Cardiac septum (tissue), 1 donor: Measurements from ENCODE around the gene ANAPC16. TPM values are rescaled to one million over a fixed set of nuclear protein-coding genes. Genes with fewer than 3 reads are reported as not detected.
A peak's percentile ranks its signal among the peaks of the same experiment; 100 is the strongest.

ENCODE experiments used
- DNase-seq: peaks from one replicate; pipeline ENCODE4 v3.0.0-alpha.2; 2020; ENCODE audit warnings: low spot score
- intact Hi-C: fragments of 100-400 bp; cut with DNase I; formaldehyde crosslinking; loops from one replicate; pipeline ENCODE4 v1.14.0; 2022
- long read RNA-seq: library from polyadenylated mRNA; unstranded; transcript quantifications from one replicate; pipeline ENCODE4 v2.0.0, GENCODE V29; 2021
- total RNA-seq: library from RNA; stranded (reverse); fragmentation: NEBNext Ultra II Directional; extraction: Animal tissue kit (Norgen Biotek cat#: 25700); gene quantifications from one replicate; pipeline ENCODE4 v1.2.1, GENCODE V29; 2021
- donor health status: DM: no; HTN: no; CAD: no.

Gene ANAPC16
- 171 TPM for total RNA-seq
- long read RNA-seq, transcript ANAPC16-205 (5 exons, 3,567 nt): minor isoform, 88 of 406 reads
- long read RNA-seq, transcript ANAPC16-201 (4 exons, 3,195 nt): major isoform, 106 of 406 reads
- long read RNA-seq, transcript ANAPC16-203 (3 exons, 734 nt): minor isoform, 8 of 406 reads
- long read RNA-seq, transcript ANAPC16-202 (3 exons, 1,828 nt): minor isoform, 5 of 406 reads
- long read RNA-seq, partial matches to known transcripts: 75 of 406 reads
- long read RNA-seq, other reads (novel, unspliced or antisense): 123 of 406 reads

DNA sequence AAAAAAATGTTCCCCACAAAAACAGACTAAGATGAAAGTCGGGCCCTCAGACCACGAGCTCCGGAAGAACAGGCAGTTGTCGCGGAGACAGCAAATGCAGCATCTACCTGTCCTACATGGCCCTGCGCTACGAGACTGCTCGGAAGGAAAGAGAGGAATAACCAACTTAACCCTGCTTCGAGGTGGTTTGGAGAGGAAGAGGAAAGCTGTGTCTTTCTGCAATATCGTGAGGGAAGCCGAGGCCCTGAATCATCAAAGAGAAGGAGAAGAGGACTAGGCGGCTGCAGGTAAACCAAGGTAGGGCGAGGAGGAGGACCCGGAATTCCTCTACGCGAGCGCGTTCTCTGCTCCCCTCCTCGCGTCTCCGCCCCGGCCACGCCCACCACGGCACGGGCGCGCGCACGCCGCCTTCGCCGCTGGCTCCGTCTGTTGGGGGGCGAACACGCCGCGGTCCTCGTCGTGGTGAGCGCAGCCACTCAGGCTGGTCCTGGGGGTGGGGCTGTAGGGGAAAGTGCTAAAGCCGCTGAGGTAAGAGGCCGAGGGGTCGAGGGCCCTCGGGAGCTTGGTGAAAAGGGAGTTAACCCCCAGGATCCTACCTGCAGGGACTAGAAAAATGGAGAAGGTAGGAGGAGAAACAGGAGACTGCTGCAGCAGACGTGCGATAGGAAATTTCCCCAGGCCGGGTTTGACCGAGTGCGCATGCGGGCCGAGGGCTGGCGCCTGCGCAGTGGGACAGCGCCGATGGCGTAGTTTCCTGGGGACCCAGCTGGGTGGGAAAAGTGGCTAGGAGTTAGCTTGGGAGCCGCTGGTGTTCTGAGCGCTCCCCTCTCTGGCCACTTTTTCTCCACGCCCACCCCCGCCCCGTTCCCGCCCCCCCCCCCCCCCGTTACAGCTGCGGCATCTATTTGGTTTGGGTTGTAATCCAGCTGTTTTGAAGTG lies at the start of gene ANAPC16, which contains the start of gene ASCC1:
ANAPC16 (plus strand) TSS at position 402 of the 939 bp plus-strand sequence. CDS start 7,903 bp downstream, outside the sequence.
ASCC1 (minus strand) TSS at position 666 of the 939 bp plus-strand sequence. CDS start 2,978 bp downstream, outside the sequence.
- peak; percentile 95 for DNase-seq
- intact Hi-C loops: loop anchor here (1.0 to 10.0 kb wide), 4 partner anchors 39 to 261 kb away; partner anchors contain the start of gene DDIT4

DNA sequence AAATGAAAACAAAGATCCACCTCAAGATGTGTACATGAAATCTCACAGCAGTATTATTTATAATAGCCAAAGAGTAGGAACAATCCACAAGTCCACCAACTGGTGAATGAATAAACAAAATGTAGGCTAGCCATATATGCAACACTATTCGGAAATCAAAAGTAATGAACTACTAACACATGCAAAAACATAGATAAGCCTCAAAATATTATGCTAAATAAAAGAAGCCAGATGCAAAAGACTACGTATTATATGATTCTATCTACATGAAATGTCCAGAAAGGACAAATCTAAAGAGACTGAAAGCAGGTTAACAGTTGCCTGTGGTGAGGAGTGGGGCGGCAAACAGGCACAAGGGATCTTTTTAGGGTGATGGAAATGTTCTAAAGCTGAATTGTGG lies 48.7 kb upstream of the ANAPC16 start:
- intact Hi-C loops: no loop called here
- no peak for DNase-seq

DNA sequence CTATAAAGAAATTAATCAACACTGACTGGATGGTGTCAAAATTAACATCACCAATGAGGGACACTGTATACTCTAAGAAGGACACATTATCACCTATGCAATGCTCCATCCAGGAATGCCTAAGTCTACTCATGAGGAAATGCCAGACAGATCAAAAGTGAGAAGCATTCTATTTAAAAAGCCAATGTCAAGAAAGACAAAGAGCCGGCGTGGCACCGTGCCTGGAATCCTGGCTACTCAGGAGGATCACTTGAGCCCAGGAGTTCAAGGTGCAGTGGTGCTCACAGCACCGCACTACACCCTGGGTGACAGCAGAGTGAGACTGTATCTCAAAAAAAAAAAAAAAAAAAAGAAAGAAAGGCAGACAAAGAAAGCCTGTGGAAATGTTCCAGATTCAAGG lies 45.5 kb upstream of the ANAPC16 start:
- intact Hi-C loops: no loop called here
- no peak for DNase-seq

DNA sequence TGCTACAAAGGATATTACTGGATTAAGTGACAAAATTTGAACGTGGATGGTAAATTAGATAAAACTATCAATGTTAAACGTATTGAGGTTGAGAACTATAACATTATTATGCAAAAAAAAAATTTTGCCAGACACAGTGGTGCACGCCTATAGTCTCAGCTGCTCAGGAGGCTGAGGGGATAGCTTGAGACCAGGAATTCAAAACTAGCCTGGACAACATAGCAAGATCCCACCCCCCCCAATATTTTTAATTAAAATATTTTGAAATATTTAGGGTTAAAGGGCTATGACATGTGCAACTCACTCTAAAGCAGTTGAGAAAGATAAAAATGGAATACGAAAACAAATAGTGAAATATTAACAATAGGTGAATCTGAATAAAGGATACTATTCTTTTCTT lies 45.1 kb upstream of the ANAPC16 start:
- no peak for DNase-seq
- intact Hi-C loops: no loop called here

DNA sequence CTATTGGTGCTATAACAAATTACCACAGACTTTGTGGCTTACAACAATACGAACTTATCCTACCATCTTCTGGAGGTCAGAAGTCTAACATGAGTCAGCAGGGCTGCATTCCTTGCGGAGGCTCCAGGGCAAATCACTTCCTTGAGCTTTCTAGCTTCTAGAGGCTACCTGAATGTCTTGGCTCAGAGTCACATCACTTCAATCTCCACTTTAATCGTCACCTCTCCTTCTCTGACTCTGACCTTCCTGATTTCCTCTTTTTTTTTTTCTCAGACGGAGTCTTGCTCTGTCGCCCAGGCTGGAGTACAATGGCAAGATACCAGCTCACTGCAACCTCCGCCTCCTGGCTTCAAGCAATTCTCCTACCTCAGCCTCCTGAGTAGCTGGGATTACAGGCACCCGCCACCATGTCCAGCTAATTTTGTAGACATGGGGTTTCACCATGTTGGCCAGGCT lies 44.6 kb upstream of the ANAPC16 start:
- DNase-seq: no peak
- intact Hi-C loops: no loop called here

DNA sequence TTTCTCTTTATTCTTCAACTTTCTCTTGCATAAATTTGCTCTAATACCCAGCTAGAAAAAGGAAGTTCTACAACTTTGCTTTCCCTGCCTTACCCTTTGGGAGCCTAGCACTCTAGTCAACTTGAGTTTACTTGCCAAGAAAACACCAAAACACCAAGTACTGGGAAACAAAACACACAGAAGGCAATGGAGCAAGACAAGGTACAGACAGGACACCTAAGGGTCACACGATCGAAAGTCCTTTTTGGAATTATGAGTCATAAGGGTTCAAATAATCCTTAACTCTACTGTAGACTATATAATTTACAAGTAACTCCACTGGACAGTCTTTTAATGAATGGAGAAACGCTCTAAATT lies 42.6 kb upstream of the ANAPC16 start:
- intact Hi-C loops: no loop called here
- DNase-seq: no peak

DNA sequence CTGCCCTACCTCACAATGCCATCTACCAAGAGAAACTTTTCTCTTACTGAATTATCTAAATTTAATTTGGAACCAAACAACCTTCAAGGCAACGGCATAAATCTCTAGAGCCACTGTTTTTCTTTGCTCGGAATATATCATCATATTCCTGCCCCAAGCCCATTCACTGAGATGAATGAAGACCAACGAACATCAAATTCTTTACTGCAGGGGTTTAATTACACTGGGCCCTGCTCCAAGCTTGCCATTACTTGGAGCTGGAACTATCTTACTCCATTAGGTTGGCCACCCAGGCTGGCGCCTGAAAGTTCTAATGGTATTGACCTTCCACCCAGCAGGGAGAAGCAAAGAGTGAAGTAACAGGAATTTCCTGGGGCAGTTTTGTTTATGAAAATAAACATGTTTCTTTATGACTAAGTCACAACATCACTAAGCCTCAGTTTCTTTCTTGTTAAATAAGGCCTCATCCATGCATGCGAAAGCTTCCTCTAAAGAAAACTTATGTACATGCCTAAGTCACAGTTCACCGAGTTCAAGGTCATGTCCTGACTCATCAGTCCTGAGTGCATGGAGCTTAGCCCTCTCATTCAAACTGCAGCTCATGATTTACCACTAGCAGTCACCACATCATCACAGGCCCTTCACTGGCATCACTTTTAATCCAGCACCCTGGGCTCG lies 42.1 kb upstream of the ANAPC16 start:
- no peak for DNase-seq
- intact Hi-C loops: no loop called here

DNA sequence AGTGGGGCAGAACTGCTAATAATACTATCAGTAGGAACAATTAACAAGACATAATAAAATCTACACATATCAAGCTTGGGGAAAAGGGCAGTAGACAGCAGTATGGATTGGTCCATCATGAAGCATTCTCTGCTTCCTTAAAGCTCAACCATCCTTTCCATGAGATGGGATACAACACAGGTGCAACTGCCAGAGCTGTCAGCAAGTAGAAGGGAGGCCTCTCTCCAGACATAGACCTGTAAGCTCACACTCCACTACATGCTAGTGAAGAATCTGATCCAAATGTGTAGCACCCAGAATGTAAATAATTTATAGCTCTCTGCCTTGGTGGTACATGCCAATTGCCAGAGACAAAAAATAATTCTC lies 41.5 kb upstream of the ANAPC16 start:
- intact Hi-C loops: no loop called here

DNA sequence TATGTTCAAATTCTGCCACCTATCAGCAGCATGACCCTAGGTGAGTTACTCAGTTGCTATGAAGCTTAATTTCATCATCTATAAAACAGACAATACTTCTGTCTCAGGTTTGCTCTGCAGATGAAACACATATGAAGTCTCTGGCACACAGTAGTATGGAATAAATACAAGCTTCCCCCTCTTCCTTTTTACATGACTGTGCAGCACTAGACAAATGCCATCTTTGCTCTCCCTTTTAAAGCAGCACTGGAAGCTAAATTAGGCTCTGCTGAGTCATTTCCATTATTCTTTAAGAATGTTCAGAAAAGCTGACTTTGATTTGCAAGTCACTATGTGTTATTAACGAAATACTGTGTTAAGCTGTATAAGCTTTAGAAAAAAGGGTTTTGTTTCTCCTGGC lies 40.7 kb upstream of the ANAPC16 start:
- intact Hi-C loops: loop anchor here (5.0 kb wide), 1 partner anchor 42 kb away; the partner anchor contains the start of genes ANAPC16 and ASCC1
- DNase-seq: no peak

More for the DNA sequence above, 41.5 kb upstream of the ANAPC16 start:
- no peak for DNase-seq

DNA sequence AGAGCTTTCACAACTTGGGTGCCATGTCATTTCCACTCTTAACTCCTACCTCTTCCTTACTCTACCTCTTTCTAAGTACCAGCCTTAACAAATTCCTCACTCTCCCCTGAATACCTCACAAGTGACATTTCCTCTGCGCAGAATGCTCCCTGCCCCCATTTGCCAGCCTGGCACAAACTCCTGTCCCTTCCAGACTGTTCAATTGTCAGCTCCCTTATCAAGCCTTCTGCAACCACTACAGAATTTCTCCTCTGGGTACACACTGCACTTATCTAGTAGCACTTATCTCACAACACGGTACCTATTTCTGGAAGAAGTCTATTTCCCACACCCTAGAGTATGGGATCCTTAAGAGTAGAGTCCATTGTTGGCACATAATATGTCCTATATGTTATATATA lies 39.1 kb upstream of the ANAPC16 start:
- DNase-seq: no peak
- intact Hi-C loops: loop anchor here (5.0 kb wide), 1 partner anchor 41 kb away; the partner anchor contains the start of genes ANAPC16 and ASCC1

DNA sequence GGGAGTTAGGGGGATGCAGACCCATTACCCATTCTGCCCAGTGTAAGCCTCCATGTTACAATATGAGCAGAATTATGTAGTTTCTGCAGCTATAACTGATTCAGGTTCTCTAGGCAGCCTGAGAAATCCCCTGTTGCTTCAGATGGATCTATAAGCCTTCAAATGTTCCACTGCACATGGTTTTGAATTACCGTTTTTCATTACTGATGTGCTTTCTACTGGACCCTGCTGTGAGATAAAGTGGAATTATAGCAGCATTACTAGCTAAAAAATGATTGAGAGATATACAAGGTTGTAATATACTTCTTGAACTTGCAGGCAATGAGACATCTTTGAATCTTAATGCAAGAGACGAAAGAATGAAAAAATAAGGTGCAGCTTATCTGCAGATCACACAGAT lies 38.4 kb upstream of the ANAPC16 start:
- intact Hi-C loops: loop anchor here (5.0 kb wide), 1 partner anchor 40 kb away; the partner anchor contains the start of genes ANAPC16 and ASCC1
- no peak for DNase-seq

DNA sequence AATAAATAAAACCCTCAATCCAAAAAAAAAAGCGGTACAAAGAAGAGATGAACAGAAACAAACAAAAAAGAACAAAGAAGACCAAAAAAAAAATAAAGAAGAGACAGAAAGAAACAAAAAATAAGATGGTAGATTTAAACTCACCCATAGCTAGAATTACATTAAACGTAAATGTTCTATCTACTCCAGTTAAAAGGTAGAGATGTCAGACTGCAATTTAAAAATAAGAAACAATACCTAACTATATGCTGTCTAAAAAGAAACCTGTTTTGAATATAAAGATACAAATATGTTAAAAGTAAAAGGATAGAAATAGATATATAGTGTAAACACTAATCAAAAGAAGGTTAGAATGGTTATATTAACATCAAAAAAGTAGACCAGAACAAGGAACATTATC lies 31.7 kb upstream of the ANAPC16 start:
- intact Hi-C loops: no loop called here

DNA sequence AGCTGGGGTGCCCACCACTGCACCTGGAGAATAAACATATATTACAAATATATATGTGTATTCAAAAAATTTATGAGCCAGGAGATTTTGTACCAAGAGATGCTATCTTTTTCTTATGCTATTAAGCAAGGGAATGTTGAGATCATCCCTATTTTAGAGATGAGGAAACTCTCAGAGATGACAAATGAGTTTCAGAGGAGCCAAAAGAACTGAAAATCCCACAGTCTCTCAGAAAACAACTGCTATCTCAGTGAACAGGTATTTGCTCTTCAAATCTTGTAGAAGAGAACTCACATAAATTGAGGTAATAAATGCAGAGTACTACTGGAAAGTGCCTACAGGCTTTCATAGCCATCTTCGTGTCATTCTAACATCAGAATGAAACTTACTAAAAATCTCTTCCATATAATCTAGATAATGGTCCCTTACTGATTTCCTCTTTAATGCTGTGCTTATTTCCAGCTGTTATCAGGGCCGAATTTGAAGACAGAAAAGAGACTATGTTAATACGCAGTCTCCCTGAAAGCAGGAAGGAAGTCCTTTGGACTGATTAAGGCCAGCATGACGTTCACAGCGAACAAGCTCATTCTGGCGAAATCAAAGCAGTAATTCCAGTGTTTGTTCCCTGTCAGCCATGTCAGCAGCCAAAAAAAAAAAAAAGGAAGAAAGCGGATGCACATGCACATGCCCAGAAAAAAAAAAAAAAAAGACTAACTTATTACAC lies 29.4 kb upstream of the ANAPC16 start:
- intact Hi-C loops: no loop called here
- no peak for DNase-seq

More for the DNA sequence above, 31.7 kb upstream of the ANAPC16 start:
- no peak for DNase-seq

DNA sequence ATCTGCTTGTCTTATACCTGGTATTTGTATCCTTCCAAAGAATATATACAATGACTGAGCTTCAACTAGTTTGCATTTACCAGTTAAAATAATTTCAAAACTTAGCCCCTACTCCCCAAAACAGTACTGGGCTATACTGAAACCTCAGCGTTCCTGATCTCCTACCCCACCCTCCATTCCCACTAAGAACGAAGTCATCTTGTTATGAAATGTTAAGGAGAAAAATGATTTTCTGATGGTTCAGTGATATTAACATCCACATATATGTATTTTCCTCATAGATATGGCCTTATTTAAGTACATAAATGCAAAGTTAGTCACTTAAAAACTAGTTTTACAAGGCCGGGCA lies 28.9 kb upstream of the ANAPC16 start:
- no peak for DNase-seq
- intact Hi-C loops: no loop called here

DNA sequence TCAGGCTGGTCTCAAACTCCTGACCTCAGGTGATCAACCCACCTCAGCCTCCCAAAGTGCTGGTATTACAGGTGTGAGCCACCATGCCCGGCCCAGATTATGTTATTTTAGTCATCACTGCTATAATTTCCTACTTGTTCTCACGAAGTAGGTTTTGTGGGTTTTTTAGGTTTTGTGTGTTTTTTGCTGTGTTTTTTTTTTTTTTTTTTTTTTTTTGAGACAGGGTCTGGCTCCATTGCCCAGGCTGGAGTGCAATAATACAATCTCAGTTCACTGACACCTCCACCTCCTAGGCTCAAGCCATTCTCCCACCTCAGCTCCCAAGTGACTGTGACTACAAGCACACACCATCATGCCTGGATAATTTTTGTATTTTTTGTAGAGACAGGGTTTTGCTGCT lies 20.9 kb upstream of the ANAPC16 start:
- no peak for DNase-seq
- intact Hi-C loops: no loop called here

DNA sequence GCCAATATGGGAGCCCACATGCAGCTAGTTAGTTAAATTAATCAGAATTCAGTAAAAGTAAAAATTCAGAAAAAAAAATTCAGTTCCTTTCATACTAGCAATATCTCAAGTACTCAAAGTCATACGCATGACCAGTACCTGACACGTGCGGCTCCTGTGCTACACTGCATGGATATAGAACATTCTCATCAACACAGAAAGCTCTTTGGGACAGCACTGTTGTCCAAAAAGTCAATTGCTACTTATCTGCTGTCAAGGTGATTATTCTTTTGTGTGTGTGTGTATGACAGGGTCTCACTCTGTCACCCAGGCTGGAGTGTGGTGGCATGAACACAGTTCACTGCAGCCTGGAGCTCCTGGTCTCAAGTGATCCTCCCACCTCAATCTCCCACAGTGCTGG lies 14.9 kb upstream of the ANAPC16 start:
- intact Hi-C loops: no loop called here
- DNase-seq: no peak

DNA sequence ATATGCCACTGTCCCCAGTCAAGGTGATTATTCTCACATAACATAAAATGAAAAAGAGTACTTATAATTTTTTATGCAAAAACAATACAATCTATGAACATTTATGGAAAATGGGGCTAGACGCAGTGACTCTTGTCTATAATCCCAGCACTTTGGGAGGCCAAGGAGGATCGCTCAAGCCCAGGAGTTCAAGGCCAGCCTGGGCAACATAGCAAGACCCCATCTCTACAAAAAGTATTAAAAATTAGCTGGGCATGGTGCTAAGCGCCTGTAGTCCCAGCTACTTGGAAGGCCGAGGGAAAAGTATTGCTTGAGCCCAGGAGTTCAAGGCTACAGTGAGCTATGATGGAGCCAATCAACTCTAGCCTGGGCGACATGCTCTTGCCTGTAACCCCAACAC lies 14.5 kb upstream of the ANAPC16 start:
- intact Hi-C loops: no loop called here
- no peak for DNase-seq

DNA sequence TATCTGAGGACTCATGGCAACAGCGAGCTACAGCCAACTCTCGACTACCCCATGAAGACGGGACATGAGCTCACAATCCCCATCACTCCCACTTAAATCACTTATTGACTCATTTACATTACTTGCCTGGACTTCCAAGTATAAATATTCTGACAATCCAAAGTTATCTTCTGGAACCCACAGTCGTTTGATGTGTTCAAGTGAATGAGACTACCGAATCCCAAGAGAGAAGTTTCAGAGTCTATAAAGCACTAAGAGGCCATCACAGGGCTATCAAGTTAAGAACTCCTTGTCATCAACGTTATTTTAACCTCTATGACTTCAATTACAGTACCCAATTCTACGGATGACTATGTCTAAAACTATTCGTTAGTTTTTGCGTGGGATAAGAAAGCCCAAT lies 11.5 kb upstream of the ANAPC16 start:
- intact Hi-C loops: no loop called here

DNA sequence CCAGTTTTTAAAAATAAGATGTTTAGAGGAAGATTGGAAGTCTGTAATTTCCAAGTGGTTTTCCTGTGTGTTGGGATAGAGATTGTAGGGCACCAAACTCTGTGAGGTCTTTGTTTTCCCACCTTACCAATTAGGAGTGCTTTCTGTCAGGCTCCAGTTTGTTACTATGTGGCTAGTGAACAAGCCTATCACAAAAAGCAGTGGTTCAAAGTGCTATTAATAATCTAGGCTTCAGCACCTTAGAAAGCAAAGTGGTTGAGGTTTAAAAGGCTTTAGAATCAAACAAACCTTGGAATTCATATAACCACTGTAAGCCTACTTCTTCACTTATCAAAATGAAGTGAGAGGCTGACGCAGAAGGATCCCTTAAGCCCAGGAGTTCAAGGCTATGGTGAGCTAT lies 11.1 kb upstream of the ANAPC16 start:
- intact Hi-C loops: no loop called here

More for the DNA sequence above, 11.5 kb upstream of the ANAPC16 start:
- no peak for DNase-seq

More for the DNA sequence above, 11.1 kb upstream of the ANAPC16 start:
- no peak for DNase-seq
